ENCODE measurements around the gene THSD4. TPM values are rescaled to one million over a fixed set of nuclear protein-coding genes. Genes with fewer than 3 reads are reported as not detected.

THSD4 gene
- total RNA-seq, 5 donors from 2014 or later (not counting 1 experiment from before 2014, with no cell fraction given), result 0.03 to 0.23 (median 0.18) TPM; not detected in 2

GRCh38 chr15:71110405-71111180 is 4.7 kb upstream of the THSD4 start:
- H3K36me3 Mint-ChIP-seq, result no peaks in the 10 kb centered on the region
- H3K4me1 ChIP-seq (ENCODE audit: control insufficient read depth in 1 of 2, extremely low read depth in 1 of 2, insufficient read depth in 2 of 2, low read length in 2 of 2), result peaks cover 0 to 4% of the 10 kb centered on the region in 2 experiments
- peaks cover 2 to 23% of the 10 kb centered on the region in 2 experiments for H3K27me3 ChIP-seq (replicated peaks in 1 of 2; ENCODE audit: control insufficient read depth in 2 of 2, extremely low read depth in 1 of 2, insufficient read depth in 2 of 2, low read length in 1 of 2)
- no peak for ATAC-seq (replicated peaks in 1 of 4)
- WGBS (ENCODE audit: insufficient coverage), result 82% methylated on average over 11 of the region's 13 CpGs
- no peak overlapping the region for H3K27ac Mint-ChIP-seq
- no peak overlapping the region for H3K27ac ChIP-seq (ENCODE audit: low read length)
- no peaks in the 10 kb centered on the region for H3K9me3 Mint-ChIP-seq
- DNase-seq, result no peak
- CTCF ChIA-PET, result no interaction called here
- peaks cover 26 to 29% of the 10 kb centered on the region in 2 donors for H3K27me3 Mint-ChIP-seq
- POLR2A ChIA-PET, result no interaction called here
- peaks cover 0 to 3% (median 0%) of the 10 kb centered on the region in 3 donors for H3K4me1 Mint-ChIP-seq
- no peak overlapping the region for H3K4me3 Mint-ChIP-seq
- no peak overlapping the region for H3K4me3 ChIP-seq (ENCODE audit: control insufficient read depth in 1 of 2, extremely low read depth in 1 of 2, low read length in 1 of 2)
- no peaks in the 10 kb centered on the region for H3K9me3 ChIP-seq
- H3K36me3 ChIP-seq (ENCODE audit: control insufficient read depth in 2 of 2, extremely low read depth in 1 of 2, insufficient read depth in 1 of 2, low read length in 1 of 2), result no peaks in the 10 kb centered on the region

GRCh38 chr15:71111181-71111565 is 4.1 kb upstream of the THSD4 start:
- no peaks in the 10 kb centered on the region for H3K9me3 ChIP-seq
- H3K36me3 ChIP-seq (ENCODE audit: control insufficient read depth in 2 of 2, extremely low read depth in 1 of 2, insufficient read depth in 1 of 2, low read length in 1 of 2), result no peaks in the 10 kb centered on the region
- WGBS (ENCODE audit: insufficient coverage), result 40% methylated on average over 1 of the region's 1 CpG
- H3K4me3 ChIP-seq (ENCODE audit: control insufficient read depth in 1 of 2, extremely low read depth in 1 of 2, low read length in 1 of 2), result no peak overlapping the region
- no peak for ATAC-seq (replicated peaks in 1 of 4)
- Mint-ChIP-seq H3K4me1 (peaks cover 1 to 5% (median 2%) of the 10 kb centered on the region in 3 donors), H3K27ac (no peak overlapping the region), H3K4me3 (no peak overlapping the region), H3K9me3 (no peaks in the 10 kb centered on the region), H3K27me3 (peaks cover 25 to 29% of the 10 kb centered on the region in 2 donors), H3K36me3 (no peaks in the 10 kb centered on the region)
- H3K27ac ChIP-seq (ENCODE audit: low read length), result no peak overlapping the region
- peaks cover 2 to 28% of the 10 kb centered on the region in 2 experiments for H3K27me3 ChIP-seq (replicated peaks in 1 of 2; ENCODE audit: control insufficient read depth in 2 of 2, extremely low read depth in 1 of 2, insufficient read depth in 2 of 2, low read length in 1 of 2)
- ChIA-PET CTCF (no interaction called here), POLR2A (no interaction called here)
- H3K4me1 ChIP-seq (ENCODE audit: control insufficient read depth in 1 of 2, extremely low read depth in 1 of 2, insufficient read depth in 2 of 2, low read length in 2 of 2), result peaks cover 0 to 9% of the 10 kb centered on the region in 2 experiments
- DNase-seq, result no peak

- Histone ChIP-seq H3K4me1 (ENCODE audit: control insufficient read depth in 1 of 2, extremely low read depth in 1 of 2, insufficient read depth in 2 of 2, low read length in 2 of 2) (peaks cover 0 to 10% of the 10 kb centered on the region in 2 experiments), H3K9me3 (no peaks in the 10 kb centered on the region), H3K27me3 (replicated peaks in 1 of 2; ENCODE audit: control insufficient read depth in 2 of 2, extremely low read depth in 1 of 2, insufficient read depth in 2 of 2, low read length in 1 of 2) (peaks cover 5 to 34% of the 10 kb centered on the region in 2 experiments), H3K27ac (ENCODE audit: low read length) (no peak overlapping the region), H3K4me3 (ENCODE audit: control insufficient read depth in 1 of 2, extremely low read depth in 1 of 2, low read length in 1 of 2) (no peak overlapping the region), H3K36me3 (ENCODE audit: control insufficient read depth in 2 of 2, extremely low read depth in 1 of 2, insufficient read depth in 1 of 2, low read length in 1 of 2) (no peaks in the 10 kb centered on the region)
- Mint-ChIP-seq H3K4me1 (peaks cover 6 to 11% (median 8%) of the 10 kb centered on the region in 3 donors), H3K9me3 (no peaks in the 10 kb centered on the region), H3K36me3 (no peaks in the 10 kb centered on the region), H3K27ac (no peak overlapping the region), H3K4me3 (no peak overlapping the region), H3K27me3 (peaks cover 33 to 37% of the 10 kb centered on the region in 2 donors)
- 56% methylated on average over 1 of the region's 4 CpGs for WGBS (ENCODE audit: insufficient coverage)
- CTCF ChIA-PET, result no interaction called here
- ATAC-seq (replicated peaks in 1 of 4) (no peak), DNase-seq (no peak)
- POLR2A ChIA-PET, result no interaction called here
Observed at GRCh38 chr15:71111950-71112349, 3.3 kb upstream of the THSD4 start.

GRCh38 chr15:71112429-71112828 is 2.8 kb upstream of the THSD4 start:
- ChIA-PET CTCF (no interaction called here), POLR2A (no interaction called here)
- Mint-ChIP-seq H3K36me3 (no peaks in the 10 kb centered on the region), H3K4me3 (no peak overlapping the region), H3K27me3 (peaks cover 32 to 39% of the 10 kb centered on the region in 2 donors), H3K27ac (no peak overlapping the region), H3K9me3 (no peaks in the 10 kb centered on the region), H3K4me1 (peaks cover 6 to 11% (median 8%) of the 10 kb centered on the region in 3 donors)
- H3K36me3 ChIP-seq (ENCODE audit: control insufficient read depth in 2 of 2, extremely low read depth in 1 of 2, insufficient read depth in 1 of 2, low read length in 1 of 2), result no peaks in the 10 kb centered on the region
- H3K4me3 ChIP-seq (ENCODE audit: control insufficient read depth in 1 of 2, extremely low read depth in 1 of 2, low read length in 1 of 2), result no peak overlapping the region
- DNase-seq (no peak), ATAC-seq (replicated peaks in 1 of 4) (no peak)
- no peak overlapping the region for H3K27ac ChIP-seq (ENCODE audit: low read length)
- H3K4me1 ChIP-seq (ENCODE audit: control insufficient read depth in 1 of 2, extremely low read depth in 1 of 2, insufficient read depth in 2 of 2, low read length in 2 of 2), result peaks cover 0 to 10% of the 10 kb centered on the region in 2 experiments
- peaks cover 7 to 35% of the 10 kb centered on the region in 2 experiments for H3K27me3 ChIP-seq (replicated peaks in 1 of 2; ENCODE audit: control insufficient read depth in 2 of 2, extremely low read depth in 1 of 2, insufficient read depth in 2 of 2, low read length in 1 of 2)
- H3K9me3 ChIP-seq, result no peaks in the 10 kb centered on the region
- WGBS (ENCODE audit: insufficient coverage), result no CpG with 5 or more reads among the region's 2 CpGs

- ATAC-seq (replicated peaks in 1 of 4) (no peak), DNase-seq (no peak)
- Mint-ChIP-seq H3K27ac (no peak overlapping the region), H3K36me3 (no peaks in the 10 kb centered on the region), H3K9me3 (no peaks in the 10 kb centered on the region), H3K4me3 (peak overlapping the region in 2 of 3 donors; percentile 24 to 70), H3K4me1 (peaks cover 6 to 11% (median 8%) of the 10 kb centered on the region in 3 donors), H3K27me3 (peaks cover 45 to 55% of the 10 kb centered on the region in 2 donors)
- WGBS (ENCODE audit: insufficient coverage), result 100% methylated on average over 2 of the region's 11 CpGs
- ChIA-PET CTCF (no interaction called here), POLR2A (no interaction called here)
- H3K4me1 ChIP-seq (ENCODE audit: control insufficient read depth in 1 of 2, extremely low read depth in 1 of 2, insufficient read depth in 2 of 2, low read length in 2 of 2), result peaks cover 0 to 10% of the 10 kb centered on the region in 2 experiments
- H3K9me3 ChIP-seq, result no peaks in the 10 kb centered on the region
- H3K27me3 ChIP-seq (replicated peaks in 1 of 2; ENCODE audit: control insufficient read depth in 2 of 2, extremely low read depth in 1 of 2, insufficient read depth in 2 of 2, low read length in 1 of 2), result peaks cover 7 to 41% of the 10 kb centered on the region in 2 experiments
- H3K27ac ChIP-seq (ENCODE audit: low read length), result no peak overlapping the region
- H3K36me3 ChIP-seq (ENCODE audit: control insufficient read depth in 2 of 2, extremely low read depth in 1 of 2, insufficient read depth in 1 of 2, low read length in 1 of 2), result no peaks in the 10 kb centered on the region
- H3K4me3 ChIP-seq (ENCODE audit: control insufficient read depth in 1 of 2, extremely low read depth in 1 of 2, low read length in 1 of 2), result no peak overlapping the region
Observed at GRCh38 chr15:71114066-71114680, 1.1 kb upstream of the THSD4 start.

DNA sequence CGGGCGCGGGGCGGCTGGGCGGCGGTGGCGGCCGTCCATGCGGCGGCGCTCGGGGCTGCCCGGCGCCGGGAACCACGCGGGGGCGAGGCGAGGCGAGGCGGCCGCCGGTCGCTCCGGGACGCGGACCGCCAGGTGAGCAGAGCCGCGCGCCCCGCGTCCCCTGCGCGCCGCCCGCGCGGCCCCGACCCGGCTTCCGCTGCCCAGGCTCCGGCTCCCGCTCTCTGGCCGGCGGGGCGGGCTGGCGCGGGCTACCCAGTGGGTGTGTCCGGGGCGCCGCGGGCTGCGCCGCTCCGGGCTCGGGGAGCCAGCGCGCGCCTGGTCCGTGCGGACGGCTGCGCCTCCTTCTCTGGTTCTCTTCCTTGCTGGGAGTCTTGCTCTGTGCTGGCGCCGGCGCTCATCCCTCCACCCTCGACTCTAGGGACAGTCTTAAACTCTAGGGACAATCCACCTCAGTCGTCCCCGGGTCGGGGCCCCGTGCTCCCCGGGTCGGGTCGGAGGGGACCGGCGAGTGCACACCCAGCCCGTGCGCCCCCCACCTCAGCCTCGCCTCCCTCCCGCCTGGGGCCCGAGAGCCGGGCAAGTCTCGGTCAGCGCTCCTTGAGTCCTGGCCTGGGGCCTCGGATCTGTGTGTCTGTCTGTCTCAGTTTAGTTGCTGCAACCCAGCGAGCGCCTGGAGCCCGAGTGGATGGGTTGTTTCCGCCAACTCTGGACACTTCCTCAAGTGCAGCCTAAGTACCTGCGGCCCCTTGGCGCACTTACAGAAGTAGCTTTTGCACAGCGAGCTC is 488 bp downstream of the THSD4 start:
- ATAC-seq (replicated peaks in 1 of 4) (peak in 3 of 4 experiments; percentile 38 to 59 (median 49)), DNase-seq (no peak)
- H3K27ac Mint-ChIP-seq, result no peak overlapping the region
- no peaks in the 10 kb centered on the region for H3K9me3 Mint-ChIP-seq
- peaks cover 50 to 55% of the 10 kb centered on the region in 2 donors for H3K27me3 Mint-ChIP-seq
- H3K36me3 Mint-ChIP-seq, result no peaks in the 10 kb centered on the region
- Histone ChIP-seq H3K4me1 (ENCODE audit: control insufficient read depth in 1 of 2, extremely low read depth in 1 of 2, insufficient read depth in 2 of 2, low read length in 2 of 2) (peaks cover 0 to 10% of the 10 kb centered on the region in 2 experiments), H3K36me3 (ENCODE audit: control insufficient read depth in 2 of 2, extremely low read depth in 1 of 2, insufficient read depth in 1 of 2, low read length in 1 of 2) (no peaks in the 10 kb centered on the region), H3K9me3 (no peaks in the 10 kb centered on the region), H3K4me3 (ENCODE audit: control insufficient read depth in 1 of 2, extremely low read depth in 1 of 2, low read length in 1 of 2) (peak overlapping the region in 1 of 2 donors; percentile 44), H3K27me3 (replicated peaks in 1 of 2; ENCODE audit: control insufficient read depth in 2 of 2, extremely low read depth in 1 of 2, insufficient read depth in 2 of 2, low read length in 1 of 2) (peaks cover 7 to 49% of the 10 kb centered on the region in 2 experiments), H3K27ac (ENCODE audit: low read length) (no peak overlapping the region)
- peaks cover 6 to 11% (median 8%) of the 10 kb centered on the region in 3 donors for H3K4me1 Mint-ChIP-seq
- 2% methylated on average over 92 of the region's 93 CpGs for WGBS (ENCODE audit: insufficient coverage)
- POLR2A ChIA-PET, result no interaction called here
- CTCF ChIA-PET, result no interaction called here
- H3K4me3 Mint-ChIP-seq, result peak overlapping the region; percentile 59 to 70 (median 64)

All from T-cell (primary cell).